Nephron progenitor cell (in vitro differentiated cells): ENCODE data around the gene ARIH1.

Experiments used
- DNase-seq: peaks from one replicate; pipeline ENCODE4 v3.0.0; 2021
- H3K27ac Mint-ChIP-seq: 2 replicates; pipeline ENCODE4 v1.8.0; 2021; ENCODE audit warnings: mild to moderate bottlenecking, moderate library complexity, mixed read lengths
- H3K27me3 Mint-ChIP-seq: 2 replicates; pipeline ENCODE4 v1.8.0; 2021; ENCODE audit warnings: mild to moderate bottlenecking, low read depth, mixed read lengths; ENCODE audit not compliant: poor library complexity
- H3K36me3 Mint-ChIP-seq: 2 replicates; pipeline ENCODE4 v1.8.0; 2021; ENCODE audit warnings: low read depth, mixed read lengths
- H3K4me1 Mint-ChIP-seq: 2 replicates; pipeline ENCODE4 v1.8.0; 2021; ENCODE audit warnings: mixed read lengths
- H3K4me3 Mint-ChIP-seq: 2 replicates; pipeline ENCODE4 v1.8.0; 2021; ENCODE audit warnings: mild to moderate bottlenecking, moderate library complexity, mixed read lengths
- H3K9me3 Mint-ChIP-seq: 2 replicates; pipeline ENCODE4 v1.8.0; 2021; ENCODE audit warnings: mild to moderate bottlenecking, moderate library complexity, mixed read lengths
- TF ChIP-seq, protein P1 (sequence below): fragments of 200-600 bp; sonication (generic); IDR thresholded peaks from 2 replicates; pipeline ENCODE4 v1.5.0; 2021; ENCODE audit warnings: antibody characterized with exemption

Gene ARIH1

DNA sequence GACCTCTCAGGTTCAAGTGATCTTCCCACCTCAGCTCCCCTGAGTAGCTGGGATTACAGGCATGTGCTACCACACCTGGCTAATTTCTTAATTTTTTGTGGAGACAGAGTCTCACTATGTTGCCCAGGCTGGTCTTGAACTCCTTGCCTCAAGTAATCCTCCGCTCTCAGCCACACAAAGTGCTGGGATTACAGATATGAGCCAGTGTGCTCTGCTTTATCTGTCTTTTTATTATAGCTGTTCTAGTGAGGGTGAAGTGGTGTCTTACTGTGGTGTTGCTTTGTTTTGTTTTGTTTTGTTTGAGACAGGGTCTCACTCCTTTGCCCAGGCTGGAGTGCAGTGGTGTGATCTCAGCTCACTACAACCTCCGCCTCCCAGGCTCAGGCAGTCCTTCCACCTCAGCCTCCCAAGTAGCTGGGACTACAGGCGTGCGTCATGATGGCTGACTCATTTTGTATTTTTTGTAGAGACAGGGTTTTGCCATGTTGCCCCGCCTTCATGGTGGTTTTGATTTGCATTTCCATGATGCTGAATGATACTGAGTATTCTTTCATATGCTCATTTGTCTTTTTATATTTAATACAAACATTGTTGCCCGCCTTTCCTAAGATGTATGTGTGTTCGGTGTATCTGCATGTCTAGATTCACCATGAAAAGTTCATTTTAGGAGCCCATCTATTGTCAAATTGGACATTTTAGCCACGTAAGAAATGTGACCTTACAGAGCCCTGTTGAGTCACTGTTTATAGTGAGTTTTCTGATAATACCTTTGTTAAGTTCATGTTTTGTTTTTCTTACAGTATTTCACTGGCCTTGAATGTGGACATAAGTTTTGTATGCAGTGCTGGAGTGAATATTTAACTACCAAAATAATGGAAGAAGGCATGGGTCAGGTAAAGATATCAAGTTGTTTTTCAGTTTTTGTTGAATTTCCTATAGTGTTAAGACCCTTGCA lies 80.6 kb downstream of the ARIH1 start:
- H3K9me3 Mint-ChIP-seq, result no peaks in the 10 kb centered on the region
- no peaks in the 10 kb centered on the region for H3K4me1 Mint-ChIP-seq
- no peak overlapping the region for H3K4me3 Mint-ChIP-seq
- TF ChIP-seq, protein P1, sequence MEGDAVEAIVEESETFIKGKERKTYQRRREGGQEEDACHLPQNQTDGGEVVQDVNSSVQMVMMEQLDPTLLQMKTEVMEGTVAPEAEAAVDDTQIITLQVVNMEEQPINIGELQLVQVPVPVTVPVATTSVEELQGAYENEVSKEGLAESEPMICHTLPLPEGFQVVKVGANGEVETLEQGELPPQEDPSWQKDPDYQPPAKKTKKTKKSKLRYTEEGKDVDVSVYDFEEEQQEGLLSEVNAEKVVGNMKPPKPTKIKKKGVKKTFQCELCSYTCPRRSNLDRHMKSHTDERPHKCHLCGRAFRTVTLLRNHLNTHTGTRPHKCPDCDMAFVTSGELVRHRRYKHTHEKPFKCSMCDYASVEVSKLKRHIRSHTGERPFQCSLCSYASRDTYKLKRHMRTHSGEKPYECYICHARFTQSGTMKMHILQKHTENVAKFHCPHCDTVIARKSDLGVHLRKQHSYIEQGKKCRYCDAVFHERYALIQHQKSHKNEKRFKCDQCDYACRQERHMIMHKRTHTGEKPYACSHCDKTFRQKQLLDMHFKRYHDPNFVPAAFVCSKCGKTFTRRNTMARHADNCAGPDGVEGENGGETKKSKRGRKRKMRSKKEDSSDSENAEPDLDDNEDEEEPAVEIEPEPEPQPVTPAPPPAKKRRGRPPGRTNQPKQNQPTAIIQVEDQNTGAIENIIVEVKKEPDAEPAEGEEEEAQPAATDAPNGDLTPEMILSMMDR, result no peak
- H3K27ac Mint-ChIP-seq, result no peak overlapping the region
- H3K27me3 Mint-ChIP-seq, result no peaks in the 10 kb centered on the region
- H3K36me3 Mint-ChIP-seq, result peaks cover 70% of the 10 kb centered on the region
- no peak for DNase-seq

GRCh38 chr15:72559781-72560180 lies 85.7 kb downstream of the ARIH1 start:
- H3K36me3 Mint-ChIP-seq, result peaks cover 83% of the 10 kb centered on the region
- TF ChIP-seq, protein P1, result no peak
- H3K4me1 Mint-ChIP-seq, result no peaks in the 10 kb centered on the region
- H3K9me3 Mint-ChIP-seq, result no peaks in the 10 kb centered on the region
- no peak for DNase-seq
- no peaks in the 10 kb centered on the region for H3K27me3 Mint-ChIP-seq
- no peak overlapping the region for H3K27ac Mint-ChIP-seq
- no peak overlapping the region for H3K4me3 Mint-ChIP-seq

GRCh38 chr15:72560458-72560857 lies 86.3 kb downstream of the ARIH1 start:
- Mint-ChIP-seq H3K27ac (peak overlapping the region; percentile 97), H3K36me3 (peaks cover 76% of the 10 kb centered on the region), H3K4me1 (no peaks in the 10 kb centered on the region), H3K9me3 (no peaks in the 10 kb centered on the region), H3K27me3 (no peaks in the 10 kb centered on the region), H3K4me3 (no peak overlapping the region)
- TF ChIP-seq, protein P1, result no peak
- no peak for DNase-seq

- Mint-ChIP-seq H3K4me3 (no peak overlapping the region), H3K27me3 (no peaks in the 10 kb centered on the region), H3K9me3 (no peaks in the 10 kb centered on the region), H3K36me3 (peaks cover 61% of the 10 kb centered on the region), H3K4me1 (no peaks in the 10 kb centered on the region), H3K27ac (no peak overlapping the region)
- DNase-seq, result no peak
- TF ChIP-seq, protein P1, result no peak
These were observed 88.3 kb downstream of the ARIH1 start for GRCh38 chr15:72562386-72562785.

- no peaks in the 10 kb centered on the region for H3K9me3 Mint-ChIP-seq
- no peak overlapping the region for H3K27ac Mint-ChIP-seq
- H3K36me3 Mint-ChIP-seq, result peaks cover 60% of the 10 kb centered on the region
- TF ChIP-seq, protein P1, result no peak
- no peak overlapping the region for H3K4me3 Mint-ChIP-seq
- no peak for DNase-seq
- no peaks in the 10 kb centered on the region for H3K4me1 Mint-ChIP-seq
- H3K27me3 Mint-ChIP-seq, result no peaks in the 10 kb centered on the region
These were observed 88.7 kb downstream of the ARIH1 start for GRCh38 chr15:72562878-72563277.

DNA sequence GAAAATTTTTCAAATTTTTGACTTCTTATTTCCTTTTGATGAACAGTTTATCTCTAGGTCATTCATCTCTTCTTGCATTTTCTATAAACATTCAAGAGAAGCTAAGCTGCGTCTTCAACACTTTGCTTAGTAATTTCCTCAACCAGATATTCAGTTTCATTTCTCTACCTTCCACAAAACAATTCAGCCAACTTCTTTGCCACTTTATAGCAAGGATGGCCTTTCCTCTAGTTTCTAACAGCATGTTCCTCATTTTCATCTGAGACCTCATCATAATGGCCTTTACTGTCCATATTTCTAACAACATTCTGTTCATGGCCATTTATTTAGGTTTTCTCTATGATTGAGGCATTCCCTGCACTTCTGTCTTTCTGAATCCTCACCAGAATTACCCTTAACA lies 90.0 kb downstream of the ARIH1 start:
- Mint-ChIP-seq H3K27me3 (no peaks in the 10 kb centered on the region), H3K27ac (peak overlapping the region; percentile 79), H3K4me1 (no peaks in the 10 kb centered on the region), H3K4me3 (no peak overlapping the region), H3K9me3 (no peaks in the 10 kb centered on the region), H3K36me3 (peaks cover 52% of the 10 kb centered on the region)
- no peak for DNase-seq
- TF ChIP-seq, protein P1, result no peak
